GM12872 (cell line): ENCODE data around the gene FAM47E.

ENCODE experiments used
- CTCF ChIP-seq: IDR thresholded peaks from 3 replicates; pipeline ENCODE4 v1.5.1; 2011; ENCODE audit warnings: low read depth, mild to moderate bottlenecking, low read length, moderate library complexity; ENCODE audit not compliant: insufficient read depth

The FAM47E gene

GRCh38 chr4:76233083-76233482 lies 18.4 kb upstream of the FAM47E start:
- TF ChIP-seq CTCF = no peak

GRCh38 chr4:76233529-76233928 lies 18.0 kb upstream of the FAM47E start:
- TF ChIP-seq CTCF = no peak

- TF ChIP-seq CTCF = no peak
Measured at GRCh38 chr4:76233967-76234678, 17.4 kb upstream of the FAM47E start.

- TF ChIP-seq CTCF = no peak
Measured at GRCh38 chr4:76234679-76235044, 16.9 kb upstream of the FAM47E start.

- TF ChIP-seq CTCF = no peak
Measured at GRCh38 chr4:76235407-76235806, 16.1 kb upstream of the FAM47E start.

GRCh38 chr4:76235915-76236314 lies 15.6 kb upstream of the FAM47E start:
- TF ChIP-seq CTCF = no peak

GRCh38 chr4:76238236-76238635 lies 13.3 kb upstream of the FAM47E start:
- no peak for TF ChIP-seq CTCF
